ENCODE measurements around the gene ALDH1A2.

GRCh38 chr15:58109419-58109818, 43.9 kb upstream of the ALDH1A2 start:
- TF ChIP-seq, protein P1, sequence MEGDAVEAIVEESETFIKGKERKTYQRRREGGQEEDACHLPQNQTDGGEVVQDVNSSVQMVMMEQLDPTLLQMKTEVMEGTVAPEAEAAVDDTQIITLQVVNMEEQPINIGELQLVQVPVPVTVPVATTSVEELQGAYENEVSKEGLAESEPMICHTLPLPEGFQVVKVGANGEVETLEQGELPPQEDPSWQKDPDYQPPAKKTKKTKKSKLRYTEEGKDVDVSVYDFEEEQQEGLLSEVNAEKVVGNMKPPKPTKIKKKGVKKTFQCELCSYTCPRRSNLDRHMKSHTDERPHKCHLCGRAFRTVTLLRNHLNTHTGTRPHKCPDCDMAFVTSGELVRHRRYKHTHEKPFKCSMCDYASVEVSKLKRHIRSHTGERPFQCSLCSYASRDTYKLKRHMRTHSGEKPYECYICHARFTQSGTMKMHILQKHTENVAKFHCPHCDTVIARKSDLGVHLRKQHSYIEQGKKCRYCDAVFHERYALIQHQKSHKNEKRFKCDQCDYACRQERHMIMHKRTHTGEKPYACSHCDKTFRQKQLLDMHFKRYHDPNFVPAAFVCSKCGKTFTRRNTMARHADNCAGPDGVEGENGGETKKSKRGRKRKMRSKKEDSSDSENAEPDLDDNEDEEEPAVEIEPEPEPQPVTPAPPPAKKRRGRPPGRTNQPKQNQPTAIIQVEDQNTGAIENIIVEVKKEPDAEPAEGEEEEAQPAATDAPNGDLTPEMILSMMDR (IDR thresholded peaks at IDR 0.05): no peak
- TF ChIP-seq POLR2A (IDR thresholded peaks at IDR 0.05): no peak

All from adrenal gland (tissue), 5 donors.